GM21576 (cell line): Measurements from ENCODE around the gene SUCNR1.
A peak's percentile ranks its signal among the peaks of the same experiment; 100 is the strongest.
"Not testable (repeated sequence)": the region's sequence is repeated elsewhere in the genome, so short reads cannot be mapped to it uniquely, and the experiment has no call there.

Source experiments
- ATAC-seq: cut with Tn5 transposase; IDR thresholded peaks from one replicate; pipeline ENCODE4 v1.9.1; 2021; ENCODE audit warnings: mild to moderate bottlenecking, moderate library complexity; ENCODE audit not compliant: unreplicated experiment

The SUCNR1 gene

GRCh38 chr3:151869181-151869580 is 4.3 kb upstream of the SUCNR1 start:
- no peak for ATAC-seq

GRCh38 chr3:151871639-151872468 is 1.6 kb upstream of the SUCNR1 start:
- peak; percentile 87 for ATAC-seq

GRCh38 chr3:151874079-151874478 is 636 bp downstream of the SUCNR1 start:
- not testable (repeated sequence) for ATAC-seq

GRCh38 chr3:151875759-151876158 is 2.3 kb downstream of the SUCNR1 start:
- ATAC-seq: peak; percentile 59

- ATAC-seq: no peak
These were observed 3.8 kb downstream of the SUCNR1 start for GRCh38 chr3:151877269-151877668.

- ATAC-seq: no peak
These were observed 5.0 kb downstream of the SUCNR1 start for GRCh38 chr3:151878465-151878864.

GRCh38 chr3:151879037-151879436 is 5.6 kb downstream of the SUCNR1 start:
- no peak for ATAC-seq

- ATAC-seq: peak; percentile 64
These were observed 6.4 kb downstream of the SUCNR1 start for GRCh38 chr3:151879679-151880415.

GRCh38 chr3:151880416-151880690 is 6.9 kb downstream of the SUCNR1 start:
- ATAC-seq: no peak

GRCh38 chr3:151881137-151881536 is 7.7 kb downstream of the SUCNR1 start:
- ATAC-seq: no peak

GRCh38 chr3:151885397-151885796 is 12.0 kb downstream of the SUCNR1 start:
- not testable (repeated sequence) for ATAC-seq

GRCh38 chr3:151887450-151888211 is 14.2 kb downstream of the SUCNR1 start:
- not testable (repeated sequence) for ATAC-seq

GRCh38 chr3:151890721-151891141 is 17.3 kb downstream of the SUCNR1 start:
- peak; percentile 88 for ATAC-seq

- ATAC-seq: no peak
These were observed 18.3 kb downstream of the SUCNR1 start for GRCh38 chr3:151891721-151892120.

- ATAC-seq: no peak
These were observed 20.8 kb downstream of the SUCNR1 start for GRCh38 chr3:151894219-151894618.

- no peak for ATAC-seq
These were observed 22.2 kb downstream of the SUCNR1 start for GRCh38 chr3:151895478-151896241.

GRCh38 chr3:151896246-151897012 is 23.0 kb downstream of the SUCNR1 start:
- no peak for ATAC-seq

GRCh38 chr3:151898121-151898520 is 24.7 kb downstream of the SUCNR1 start:
- not testable (repeated sequence) for ATAC-seq

GRCh38 chr3:151898564-151899261 is 25.3 kb downstream of the SUCNR1 start:
- not testable (repeated sequence) for ATAC-seq
